Brain microvascular endothelial cell (primary cell): ENCODE measurements around the gene SOBP.

Experiments
- DNase-seq: peaks from one replicate; pipeline ENCODE4 v3.0.0-alpha.2; 2020
- H3K27ac ChIP-seq: fragments of 250-450 bp; sonication (Bioruptor Pico); 2 replicates; pipeline ENCODE4 v1.5.1; 2020; ENCODE audit warnings: mild to moderate bottlenecking, moderate library complexity
- H3K27me3 ChIP-seq: fragments of 250-450 bp; sonication (Bioruptor Pico); replicated peaks from 2 replicates; pipeline ENCODE4 v1.5.1; 2020; ENCODE audit warnings: mild to moderate bottlenecking
- H3K36me3 ChIP-seq: fragments of 250-450 bp; sonication (Bioruptor Pico); replicated peaks from 2 replicates; pipeline ENCODE4 v1.5.1; 2020; ENCODE audit warnings: mild to moderate bottlenecking
- H3K4me3 ChIP-seq: 2 replicates; pipeline ENCODE4 v1.5.1; 2011; ENCODE audit warnings: low read depth, mild to moderate bottlenecking, control low read depth, low read length, moderate library complexity
- in situ Hi-C: cut with HindIII; loops from 2 replicates; pipeline ENCODE4 v1.10.0; 2017; ENCODE audit warnings: low sequenced_read_pairs, low pct_ligation_motif_present
- TF ChIP-seq, protein P1 (sequence below): IDR thresholded peaks from 2 replicates; pipeline ENCODE4 v1.5.1; 2011; ENCODE audit warnings: low read depth, mild to moderate bottlenecking, moderate library complexity, low read length, control low read depth, inconsistent platforms; ENCODE audit errors: missing control alignments

Gene SOBP

GRCh38 chr6:107536180-107536961, 46.5 kb downstream of the SOBP start:
- no peak for DNase-seq
- in situ Hi-C loops: no loop called here
- no peaks in the 10 kb centered on the region for H3K36me3 ChIP-seq
- H3K27me3 ChIP-seq: no peaks in the 10 kb centered on the region
- TF ChIP-seq, protein P1, sequence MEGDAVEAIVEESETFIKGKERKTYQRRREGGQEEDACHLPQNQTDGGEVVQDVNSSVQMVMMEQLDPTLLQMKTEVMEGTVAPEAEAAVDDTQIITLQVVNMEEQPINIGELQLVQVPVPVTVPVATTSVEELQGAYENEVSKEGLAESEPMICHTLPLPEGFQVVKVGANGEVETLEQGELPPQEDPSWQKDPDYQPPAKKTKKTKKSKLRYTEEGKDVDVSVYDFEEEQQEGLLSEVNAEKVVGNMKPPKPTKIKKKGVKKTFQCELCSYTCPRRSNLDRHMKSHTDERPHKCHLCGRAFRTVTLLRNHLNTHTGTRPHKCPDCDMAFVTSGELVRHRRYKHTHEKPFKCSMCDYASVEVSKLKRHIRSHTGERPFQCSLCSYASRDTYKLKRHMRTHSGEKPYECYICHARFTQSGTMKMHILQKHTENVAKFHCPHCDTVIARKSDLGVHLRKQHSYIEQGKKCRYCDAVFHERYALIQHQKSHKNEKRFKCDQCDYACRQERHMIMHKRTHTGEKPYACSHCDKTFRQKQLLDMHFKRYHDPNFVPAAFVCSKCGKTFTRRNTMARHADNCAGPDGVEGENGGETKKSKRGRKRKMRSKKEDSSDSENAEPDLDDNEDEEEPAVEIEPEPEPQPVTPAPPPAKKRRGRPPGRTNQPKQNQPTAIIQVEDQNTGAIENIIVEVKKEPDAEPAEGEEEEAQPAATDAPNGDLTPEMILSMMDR: no peak
- no peak overlapping the region for H3K4me3 ChIP-seq
- no peak overlapping the region for H3K27ac ChIP-seq

DNA sequence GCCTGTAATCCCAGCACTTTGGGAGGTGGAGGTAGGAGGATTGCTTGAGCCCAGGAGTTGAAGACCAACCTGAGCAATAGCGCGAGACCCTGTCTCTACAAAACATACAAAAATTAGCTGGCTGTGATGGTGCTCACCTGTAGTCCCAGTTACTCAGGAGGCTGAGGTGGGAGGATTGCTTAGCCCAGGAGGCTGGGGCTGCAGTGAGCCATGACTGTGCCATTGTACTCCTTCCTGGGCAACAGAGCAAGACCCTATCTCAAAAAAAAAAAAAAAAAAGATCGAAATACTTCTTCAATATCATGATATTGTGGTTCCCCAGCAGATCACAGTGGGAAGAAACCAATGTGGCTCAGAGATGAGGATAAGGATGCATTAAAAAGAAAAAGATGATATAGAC, 47.6 kb downstream of the SOBP start:
- TF ChIP-seq, protein P1: no peak
- in situ Hi-C loops: no loop called here
- Histone ChIP-seq H3K27me3 (no peaks in the 10 kb centered on the region), H3K36me3 (no peaks in the 10 kb centered on the region), H3K27ac (no peak overlapping the region), H3K4me3 (no peak overlapping the region)
- no peak for DNase-seq

- DNase-seq: no peak
- Histone ChIP-seq H3K4me3 (no peak overlapping the region), H3K27ac (no peak overlapping the region), H3K36me3 (no peaks in the 10 kb centered on the region), H3K27me3 (no peaks in the 10 kb centered on the region)
- TF ChIP-seq, protein P1: no peak
- in situ Hi-C loops: no loop called here
Measured at GRCh38 chr6:107538856-107539387, 49.0 kb downstream of the SOBP start.

DNA sequence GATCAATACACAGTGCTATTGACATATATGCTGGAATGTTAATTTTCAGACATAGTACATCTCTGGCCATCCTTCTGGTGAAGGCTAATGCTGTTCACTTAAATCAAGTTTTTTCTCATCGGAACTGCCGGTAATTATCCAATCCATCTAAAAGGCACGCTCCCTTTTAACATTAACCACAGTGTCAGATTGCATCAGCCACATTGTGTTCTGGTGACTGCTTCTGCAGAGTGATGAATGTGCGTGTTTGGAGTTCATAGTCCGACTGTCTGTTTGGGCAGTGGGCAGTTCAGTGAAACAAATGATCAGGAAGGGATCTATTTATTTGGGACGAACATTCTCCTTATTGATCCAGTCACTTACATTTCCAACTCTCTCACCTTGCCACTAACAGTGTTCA, 49.5 kb downstream of the SOBP start:
- in situ Hi-C loops: no loop called here
- no peaks in the 10 kb centered on the region for H3K36me3 ChIP-seq
- TF ChIP-seq, protein P1: no peak
- no peaks in the 10 kb centered on the region for H3K27me3 ChIP-seq
- DNase-seq: no peak
- no peak overlapping the region for H3K27ac ChIP-seq
- H3K4me3 ChIP-seq: no peak overlapping the region

GRCh38 chr6:107539849-107540464, 50.0 kb downstream of the SOBP start:
- no peaks in the 10 kb centered on the region for H3K36me3 ChIP-seq
- in situ Hi-C loops: no loop called here
- H3K27ac ChIP-seq: no peak overlapping the region
- H3K27me3 ChIP-seq: no peaks in the 10 kb centered on the region
- TF ChIP-seq, protein P1: no peak
- no peak for DNase-seq
- no peak overlapping the region for H3K4me3 ChIP-seq
